Activated CD4-positive, alpha-beta memory T cell treated with anti-CD3 and anti-CD28 coated beads for 36 hours (primary cell): Measurements from ENCODE around the gene FSTL3. TPM values are rescaled to one million over a fixed set of nuclear protein-coding genes. Genes with fewer than 3 reads are reported as not detected.
A peak's percentile ranks its signal among the peaks of the same experiment; 100 is the strongest.

ENCODE experiments used
- CTCF ChIA-PET: fragments of 350-600 bp; sonication (Branson Sonifier 250); formaldehyde crosslinking; loops from one replicate; lab custom pipeline; 2021; ENCODE audit warnings: antibody characterized with exemption, inconsistent platforms; lab: Charles Lee
- POLR2A ChIA-PET: fragments of 350-600 bp; sonication (Branson Sonifier 250); formaldehyde crosslinking; loops from one replicate; lab custom pipeline; 2021; ENCODE audit warnings: antibody characterized with exemption; lab: Charles Lee
- DNase-seq: peaks from one replicate; pipeline ENCODE4 v3.0.0-alpha.2; 2020
- H3K27ac Mint-ChIP-seq: one replicate; pipeline ENCODE4 v1.8.0; 2021; ENCODE audit warnings: mixed read lengths
- H3K27me3 Mint-ChIP-seq: one replicate; pipeline ENCODE4 v1.8.0; 2021; ENCODE audit warnings: mixed read lengths
- H3K36me3 Mint-ChIP-seq: one replicate; pipeline ENCODE4 v1.8.0; 2021; ENCODE audit warnings: mixed read lengths
- H3K4me1 Mint-ChIP-seq: one replicate; pipeline ENCODE4 v1.8.0; 2021; ENCODE audit warnings: low read depth, mixed read lengths
- H3K4me3 Mint-ChIP-seq: one replicate; pipeline ENCODE4 v1.8.0; 2021; ENCODE audit warnings: mild to moderate bottlenecking, mixed read lengths
- H3K9me3 Mint-ChIP-seq: one replicate; pipeline ENCODE4 v1.8.0; 2021; ENCODE audit warnings: mixed read lengths
- intact Hi-C: fragments of 100-400 bp; cut with micrococcal nuclease; formaldehyde crosslinking; loops from one replicate; pipeline ENCODE4 v1.15.1; 2023
- total RNA-seq, 2 experiments: library from RNA; stranded (reverse); gene quantifications; one replicate each; pipeline ENCODE4 v1.2.3, GENCODE V29; 2021

Gene FSTL3
- total RNA-seq, 2 experiments from 2014 or later: 5.7 to 6.0 TPM

DNA sequence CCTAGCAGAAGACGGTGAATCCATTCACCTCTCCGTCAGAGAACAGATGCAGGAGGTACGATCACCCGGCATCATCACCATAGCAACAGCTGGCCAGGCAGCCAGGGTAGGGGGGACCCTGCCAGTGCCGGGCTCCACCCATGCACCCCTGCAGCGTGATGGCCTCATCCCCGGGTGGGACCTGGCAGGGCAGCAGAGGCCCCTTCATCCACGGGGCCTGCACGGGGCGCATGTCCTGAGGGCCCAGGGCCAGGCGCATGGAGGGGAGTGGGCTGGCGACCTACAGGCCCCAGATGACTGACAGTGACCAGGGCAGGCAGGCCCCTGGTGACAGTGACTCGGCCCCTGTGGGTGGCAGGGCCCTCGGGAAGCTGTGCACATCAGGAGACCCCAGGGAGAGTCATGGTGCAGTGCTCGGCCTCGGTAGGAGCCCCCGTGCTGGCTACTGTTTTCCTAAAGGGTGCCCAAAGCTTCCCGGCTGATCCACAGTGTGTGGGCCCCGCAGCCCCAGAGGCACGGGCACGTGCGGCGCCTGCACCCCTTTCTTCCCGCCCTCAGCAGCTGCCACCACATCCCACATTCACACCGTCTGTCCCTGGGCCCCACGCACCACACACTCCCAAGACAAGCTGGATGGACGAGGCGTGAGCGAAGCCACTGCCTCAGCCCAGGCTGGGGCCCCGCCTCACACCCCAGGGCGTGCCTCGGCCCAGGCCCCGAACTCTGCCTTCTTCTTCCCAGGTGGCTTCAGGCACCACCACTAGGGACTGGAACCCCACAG, 17.9 kb upstream of the FSTL3 start:
- no peaks in the 10 kb centered on the region for H3K27me3 Mint-ChIP-seq
- no peak for DNase-seq
- H3K9me3 Mint-ChIP-seq: no peaks in the 10 kb centered on the region
- ChIA-PET CTCF (interaction anchor here (0.7 kb wide), 1 partner anchor 608 kb away, joined by 3 read pairs; no protein-coding TSS in a partner anchor), POLR2A (no interaction called here)
- peaks cover 53% of the 10 kb centered on the region for H3K4me1 Mint-ChIP-seq
- peaks cover 25% of the 10 kb centered on the region for H3K36me3 Mint-ChIP-seq
- peak overlapping the region; percentile 51 for H3K27ac Mint-ChIP-seq
- intact Hi-C loops: no loop called here
- no peak overlapping the region for H3K4me3 Mint-ChIP-seq

DNA sequence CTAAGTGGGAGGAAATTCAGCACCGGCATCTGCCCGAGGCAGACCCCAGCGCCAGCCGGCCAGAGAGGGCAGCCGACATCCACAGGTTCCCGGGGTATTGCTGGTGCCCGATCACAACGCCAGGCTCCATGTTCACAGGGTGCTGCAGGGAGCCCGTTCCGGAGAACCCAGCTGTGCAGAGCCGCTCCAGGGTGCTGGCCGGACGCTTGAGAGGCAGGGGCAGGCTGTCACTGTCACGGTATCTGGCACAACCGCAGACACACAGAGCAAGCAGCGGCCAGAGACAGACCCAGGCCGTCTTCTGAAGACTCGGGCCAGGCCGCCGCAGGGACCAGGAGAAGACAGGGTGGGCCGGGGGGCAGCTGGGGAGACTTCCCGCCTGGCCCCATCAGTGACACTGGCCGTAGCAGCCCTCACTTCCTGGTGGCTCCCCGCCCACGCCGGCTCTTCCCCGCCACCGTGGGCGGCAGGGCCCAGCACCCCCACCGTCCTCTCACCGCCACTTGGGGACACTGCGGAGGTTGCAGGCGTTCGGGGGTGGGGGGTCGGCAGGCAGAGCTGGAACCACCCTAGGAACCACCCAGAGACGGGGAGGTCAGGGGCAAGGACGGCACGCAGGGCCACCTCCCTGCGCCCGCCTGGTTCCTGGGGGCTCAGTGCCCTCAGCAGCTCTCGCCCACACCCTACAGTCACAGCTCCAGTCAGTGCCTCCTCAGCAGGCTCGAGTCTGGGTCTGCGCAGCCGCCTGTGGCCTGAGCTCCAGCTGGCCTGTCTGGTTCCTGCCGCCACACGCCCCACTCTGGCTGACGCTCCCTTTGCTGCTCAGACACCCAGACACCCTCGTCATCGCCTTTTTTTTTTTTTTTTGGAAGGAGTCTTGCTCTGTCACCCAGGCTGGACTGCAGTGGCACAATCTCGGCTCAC, 17.0 kb upstream of the FSTL3 start:
- POLR2A ChIA-PET: interaction anchor here (0.7 to 2.2 kb wide), 3 partner anchors 20 to 140 kb away, joined by 4 to 6 read pairs (median 5); no protein-coding TSS in a partner anchor
- Mint-ChIP-seq H3K4me3 (peak overlapping the region; percentile 93), H3K27me3 (no peaks in the 10 kb centered on the region), H3K4me1 (peaks cover 59% of the 10 kb centered on the region), H3K9me3 (no peaks in the 10 kb centered on the region), H3K27ac (peak overlapping the region; percentile 95), H3K36me3 (peaks cover 25% of the 10 kb centered on the region)
- DNase-seq: peak; percentile 65
- CTCF ChIA-PET: interaction anchor here (0.7 to 1.1 kb wide), 3 partner anchors 26 to 607 kb away, joined by 3 read pairs; partner anchors contain the start of gene POLRMT
- intact Hi-C loops: no loop called here

DNA sequence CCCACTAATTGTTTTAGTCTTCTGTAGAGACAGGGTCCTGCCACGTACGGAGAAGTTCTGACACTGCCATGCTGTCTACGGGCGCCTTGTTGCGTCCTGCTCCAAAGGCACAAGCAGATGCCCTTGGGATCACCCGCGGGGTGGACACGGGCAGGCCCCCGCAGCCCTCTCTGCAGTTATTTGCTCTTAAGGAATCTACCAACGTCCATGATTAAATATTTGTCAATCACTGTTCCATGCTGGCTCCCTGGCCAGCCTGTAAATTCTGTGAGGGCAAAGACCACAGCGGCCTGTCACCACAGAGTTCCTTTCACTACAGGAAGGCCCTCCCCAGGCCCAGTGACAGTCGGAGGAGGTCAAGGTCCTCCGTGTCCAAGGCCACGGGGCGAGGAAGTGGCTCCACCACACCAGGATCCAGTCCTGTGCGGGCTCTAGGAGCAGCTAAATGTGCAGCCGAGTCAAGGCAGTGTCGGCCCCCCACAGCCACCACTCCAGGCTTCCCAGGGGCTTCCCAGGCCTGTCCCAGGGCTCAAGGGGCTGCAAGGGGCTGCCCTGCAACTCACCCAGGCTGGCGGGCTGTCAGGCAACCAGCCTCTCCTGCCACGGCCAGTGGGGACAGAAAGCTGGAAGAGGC, 15.3 kb upstream of the FSTL3 start:
- peaks cover 25% of the 10 kb centered on the region for H3K36me3 Mint-ChIP-seq
- POLR2A ChIA-PET: interaction anchor here (0.7 to 2.2 kb wide), 5 partner anchors 19 to 139 kb away, joined by 3 to 6 read pairs (median 5); partner anchors contain the start of gene POLRMT
- H3K27ac Mint-ChIP-seq: peak overlapping the region; percentile 95
- peak overlapping the region; percentile 93 for H3K4me3 Mint-ChIP-seq
- DNase-seq: no peak
- peaks cover 56% of the 10 kb centered on the region for H3K4me1 Mint-ChIP-seq
- no peaks in the 10 kb centered on the region for H3K9me3 Mint-ChIP-seq
- CTCF ChIA-PET: interaction anchor here (0.9 to 1.8 kb wide), 3 partner anchors 9 to 77 kb away, joined by 3 to 11 read pairs (median 6); no protein-coding TSS in a partner anchor
- intact Hi-C loops: loop anchor here (1.0 to 10.0 kb wide), 6 partner anchors 28 to 254 kb away; partner anchors contain the start of genes BSG, KISS1R, POLRMT and PTBP1
- no peaks in the 10 kb centered on the region for H3K27me3 Mint-ChIP-seq

DNA sequence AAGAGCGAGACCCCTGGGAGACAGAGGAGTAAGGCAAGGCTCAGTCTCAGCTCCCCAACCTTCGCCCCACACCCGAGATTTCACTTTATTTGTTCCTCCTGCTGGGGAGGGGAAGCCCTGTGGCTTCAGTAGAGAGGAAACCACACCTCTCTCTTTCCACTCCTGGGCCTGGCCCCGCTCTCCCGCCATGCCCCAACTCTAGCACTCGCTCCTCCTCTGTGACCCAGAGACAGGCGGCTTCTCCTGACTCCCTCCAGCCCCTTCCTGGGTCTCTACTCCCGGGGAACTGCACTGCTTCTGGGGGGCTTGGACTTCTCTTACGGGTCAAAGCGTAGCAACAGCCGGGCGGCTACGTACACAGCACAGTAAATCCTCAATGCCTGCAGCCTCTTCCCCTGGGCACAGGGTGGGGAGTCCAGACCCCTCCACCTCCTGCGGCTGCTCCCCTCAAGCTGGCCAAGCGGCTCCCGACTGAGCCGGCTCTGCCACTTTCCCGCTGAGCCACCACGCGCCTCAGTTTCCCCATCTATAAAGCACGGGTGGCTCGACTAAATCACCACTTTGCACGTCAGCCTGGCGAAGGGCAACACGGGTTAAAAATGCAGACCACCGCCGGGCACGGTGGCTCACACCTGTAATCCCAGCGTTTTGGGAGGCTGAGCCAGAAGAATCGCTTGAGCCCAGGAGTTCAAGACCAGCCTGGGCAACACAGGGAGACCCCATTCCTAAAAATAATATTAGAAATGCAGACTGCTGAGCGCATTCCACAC, 14.6 kb upstream of the FSTL3 start:
- peak overlapping the region; percentile 95 for H3K27ac Mint-ChIP-seq
- no peaks in the 10 kb centered on the region for H3K9me3 Mint-ChIP-seq
- intact Hi-C loops: loop anchor here (2.0 to 10.0 kb wide), 6 partner anchors 51 to 253 kb away; partner anchors contain the start of genes BSG, HCN2, KISS1R and PTBP1
- H3K4me3 Mint-ChIP-seq: peak overlapping the region; percentile 93
- peaks cover 52% of the 10 kb centered on the region for H3K4me1 Mint-ChIP-seq
- peak; percentile 82 for DNase-seq
- ChIA-PET CTCF (interaction anchor here (1.7 to 1.8 kb wide), 2 partner anchors 72 to 77 kb away, joined by 6 to 11 read pairs; no protein-coding TSS in a partner anchor), POLR2A (interaction anchor here (2.1 kb wide), 1 partner anchor 18 kb away, joined by 6 read pairs; no protein-coding TSS in a partner anchor)
- H3K36me3 Mint-ChIP-seq: peaks cover 22% of the 10 kb centered on the region
- no peaks in the 10 kb centered on the region for H3K27me3 Mint-ChIP-seq

DNA sequence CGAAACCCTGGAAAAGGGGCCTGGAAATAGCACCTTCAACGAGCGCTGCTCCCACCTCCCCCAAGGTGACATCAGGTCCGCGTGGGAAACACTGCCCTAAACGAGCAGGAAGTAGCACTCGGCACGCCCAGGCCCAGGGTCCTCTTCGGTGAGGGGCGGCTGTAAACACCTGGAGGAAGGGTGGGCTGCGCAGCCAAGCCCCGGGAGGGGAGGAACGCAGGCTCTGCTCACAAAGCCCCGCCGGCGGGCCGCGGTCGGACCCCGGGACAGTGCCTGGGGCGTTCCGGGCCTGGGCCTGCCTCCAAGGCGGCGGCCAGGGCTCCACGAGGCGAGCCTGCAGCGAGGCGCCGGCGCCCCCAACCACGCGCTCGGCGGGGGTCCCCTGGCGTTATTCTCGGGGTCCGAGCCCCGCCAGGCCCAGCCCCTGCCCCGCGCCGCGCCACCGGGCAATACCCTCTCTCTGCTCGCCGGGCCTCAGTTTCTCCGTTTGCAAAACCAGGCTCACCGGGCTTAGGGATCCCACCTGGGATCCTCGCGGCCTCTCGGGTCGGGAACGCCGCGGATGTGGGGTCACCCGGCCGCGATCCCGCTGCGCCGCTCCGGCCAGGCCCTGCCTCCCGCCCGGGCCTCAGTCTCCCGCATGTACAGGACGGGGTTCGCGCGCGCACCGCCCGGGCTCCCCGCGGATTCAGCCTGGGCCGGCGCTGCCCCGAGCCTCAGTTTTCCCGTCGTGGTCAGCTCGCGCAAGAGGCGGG, 13.8 kb upstream of the FSTL3 start:
- H3K27ac Mint-ChIP-seq: peak overlapping the region; percentile 95
- H3K4me3 Mint-ChIP-seq: peak overlapping the region; percentile 93
- peaks cover 47% of the 10 kb centered on the region for H3K4me1 Mint-ChIP-seq
- ChIA-PET POLR2A (interaction anchor here (1.0 to 2.1 kb wide), 8 partner anchors 17 to 262 kb away, joined by 3 to 8 read pairs (median 4); partner anchors contain the start of gene PTBP1), CTCF (interaction anchor here (1.4 to 1.9 kb wide), 3 partner anchors 17 to 72 kb away, joined by 5 to 19 read pairs (median 7); no protein-coding TSS in a partner anchor)
- peaks cover 16% of the 10 kb centered on the region for H3K36me3 Mint-ChIP-seq
- DNase-seq: peak; percentile 84
- H3K9me3 Mint-ChIP-seq: no peaks in the 10 kb centered on the region
- H3K27me3 Mint-ChIP-seq: no peaks in the 10 kb centered on the region
- intact Hi-C loops: loop anchor here (2.0 to 10.0 kb wide), 3 partner anchors 74 to 252 kb away; partner anchors contain the start of genes HCN2, KISS1R and R3HDM4

DNA sequence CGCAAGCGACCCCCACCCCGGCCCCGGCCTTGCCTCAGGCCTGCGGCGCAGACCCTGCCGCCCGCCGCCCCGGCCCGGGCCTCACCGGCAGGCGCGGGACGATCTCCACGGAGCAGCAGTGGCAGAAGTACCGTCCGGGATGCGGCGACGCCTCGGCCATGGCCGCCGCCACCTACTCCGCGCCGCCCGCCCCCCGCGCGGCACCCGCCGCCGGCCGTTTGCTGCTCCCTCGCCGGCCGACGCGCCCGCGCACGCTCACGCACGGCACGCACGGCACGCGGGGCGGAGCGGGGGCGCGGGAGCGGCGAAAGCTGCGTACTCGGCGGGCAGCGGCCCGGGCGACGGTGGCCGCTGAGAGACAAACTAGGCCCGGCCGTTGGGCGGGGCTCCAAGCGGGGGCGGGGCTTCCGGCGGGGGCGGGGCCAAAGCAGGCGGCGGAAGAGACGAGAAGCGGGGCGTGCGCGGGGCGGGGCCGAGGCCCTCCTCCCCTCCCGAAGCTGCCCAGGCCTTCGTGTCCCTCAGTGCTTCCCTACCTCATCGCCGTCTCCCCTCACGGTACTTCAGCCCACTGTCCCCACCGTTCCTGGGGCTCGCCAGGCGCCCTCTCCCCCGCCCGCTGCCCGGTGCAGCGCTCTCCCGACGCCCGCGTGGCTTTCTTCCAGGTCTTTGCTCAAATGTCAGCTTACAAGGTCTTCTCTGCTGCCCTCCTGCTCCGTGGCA, 13.1 kb upstream of the FSTL3 start, which contains the start of gene RNF126:
Gene RNF126, minus strand, starts transcription at position 253 of the 720 bp plus-strand sequence. Its CDS starts 93 bp downstream, at position 160.
- H3K27ac Mint-ChIP-seq: peak within 1 kb of the TSS; percentile 95
- intact Hi-C loops: loop anchor here (1.0 to 10.0 kb wide), 4 partner anchors 17 to 252 kb away; partner anchors contain the start of genes HCN2, KISS1R and R3HDM4
- DNase-seq: peak; percentile 97
- POLR2A ChIA-PET: interaction anchor here (0.5 to 1.5 kb wide), 8 partner anchors 16 to 261 kb away, joined by 3 to 8 read pairs (median 4); partner anchors contain the start of gene PTBP1
- peaks cover 40% of the 10 kb centered on the region for H3K4me1 Mint-ChIP-seq
- H3K27me3 Mint-ChIP-seq: no peaks in the 10 kb centered on the region
- CTCF ChIA-PET: interaction anchor here (1.0 to 1.9 kb wide), 7 partner anchors 17 to 106 kb away, joined by 3 to 19 read pairs (median 5); no protein-coding TSS in a partner anchor
- H3K9me3 Mint-ChIP-seq: no peaks in the 10 kb centered on the region
- H3K4me3 Mint-ChIP-seq: peak within 1 kb of the TSS; percentile 93
- H3K36me3 Mint-ChIP-seq: peaks cover 16% of the 10 kb centered on the region

DNA sequence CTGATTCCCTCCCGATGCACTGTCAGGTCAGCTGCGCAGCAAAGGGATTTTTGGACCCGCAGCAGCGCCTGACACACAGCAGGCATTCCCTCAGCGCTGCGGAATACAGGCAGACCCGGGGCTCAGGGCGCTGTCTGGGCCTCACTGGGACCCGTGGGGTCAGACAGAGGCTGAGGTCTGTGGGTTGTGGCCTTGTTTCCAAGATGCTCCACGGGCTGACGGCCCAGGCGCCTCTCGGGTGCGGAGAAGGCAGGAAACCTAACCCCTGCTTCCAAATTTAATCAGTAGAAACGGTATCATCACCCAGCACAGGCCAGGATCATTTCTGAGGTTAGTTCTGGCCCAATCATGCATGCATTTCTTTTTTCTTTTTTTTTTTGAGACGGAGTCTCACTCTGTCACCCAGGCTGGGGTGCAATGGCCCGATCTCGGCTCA, 12.5 kb upstream of the FSTL3 start:
- Mint-ChIP-seq H3K4me1 (peaks cover 34% of the 10 kb centered on the region), H3K36me3 (peaks cover 16% of the 10 kb centered on the region), H3K9me3 (no peaks in the 10 kb centered on the region), H3K27me3 (no peaks in the 10 kb centered on the region), H3K27ac (peak overlapping the region; percentile 83), H3K4me3 (peak overlapping the region; percentile 75)
- POLR2A ChIA-PET: interaction anchor here (0.5 to 1.5 kb wide), 9 partner anchors 16 to 261 kb away, joined by 3 to 8 read pairs (median 4); partner anchors contain the start of gene PTBP1
- intact Hi-C loops: loop anchor here (1.0 to 10.0 kb wide), 4 partner anchors 17 to 251 kb away; partner anchors contain the start of genes HCN2, KISS1R and R3HDM4
- CTCF ChIA-PET: interaction anchor here (1.0 to 1.9 kb wide), 7 partner anchors 16 to 106 kb away, joined by 3 to 19 read pairs (median 5); no protein-coding TSS in a partner anchor
- DNase-seq: no peak

DNA sequence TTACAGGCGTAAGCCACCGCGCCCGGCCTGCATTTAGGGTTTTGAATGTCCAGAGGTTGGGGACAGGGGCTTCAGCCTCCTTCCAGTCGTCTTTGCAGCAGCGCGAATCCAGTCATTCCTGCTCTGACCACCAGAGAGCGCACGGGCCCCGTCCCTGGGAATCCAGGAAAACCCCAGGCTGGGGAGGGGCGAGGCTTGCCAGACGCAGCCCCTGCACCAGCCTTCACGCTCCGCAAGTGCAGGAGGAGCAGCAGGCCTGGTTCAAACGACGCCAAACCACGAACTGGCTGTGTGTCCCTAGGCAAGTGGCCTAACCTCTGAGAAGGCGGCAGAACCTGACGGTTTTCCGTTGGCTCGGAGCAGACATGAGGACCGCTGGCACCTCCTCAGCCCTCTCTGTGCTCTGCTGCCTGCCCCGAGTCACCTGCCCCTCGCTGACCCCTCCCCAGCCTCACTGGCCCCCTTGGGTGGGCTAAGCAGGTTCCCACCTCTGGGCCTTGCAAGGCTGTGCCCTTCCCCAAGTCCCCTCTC, 11.2 kb upstream of the FSTL3 start:
- Mint-ChIP-seq H3K4me1 (peaks cover 24% of the 10 kb centered on the region), H3K27ac (peak overlapping the region; percentile 18), H3K4me3 (peak overlapping the region; percentile 39), H3K27me3 (peaks cover 4% of the 10 kb centered on the region), H3K9me3 (peaks cover 2% of the 10 kb centered on the region), H3K36me3 (peaks cover 13% of the 10 kb centered on the region)
- ChIA-PET CTCF (interaction anchor here (0.6 kb wide), 1 partner anchor 78 kb away, joined by 4 read pairs; no protein-coding TSS in a partner anchor), POLR2A (no interaction called here)
- intact Hi-C loops: loop anchor here (1.0 to 10.0 kb wide), 3 partner anchors 69 to 250 kb away; partner anchors contain the start of genes KISS1R and R3HDM4
- DNase-seq: peak; percentile 89
